ENCODE measurements around the gene DEFB118. TPM values are rescaled to one million over a fixed set of nuclear protein-coding genes. Genes with fewer than 3 reads are reported as not detected.

DEFB118 gene
- total and polyA plus RNA-seq, 9 of the 15 experiments (the other 6 are each of a cell fraction or from before 2014, with no cell fraction given): not detected

DNA sequence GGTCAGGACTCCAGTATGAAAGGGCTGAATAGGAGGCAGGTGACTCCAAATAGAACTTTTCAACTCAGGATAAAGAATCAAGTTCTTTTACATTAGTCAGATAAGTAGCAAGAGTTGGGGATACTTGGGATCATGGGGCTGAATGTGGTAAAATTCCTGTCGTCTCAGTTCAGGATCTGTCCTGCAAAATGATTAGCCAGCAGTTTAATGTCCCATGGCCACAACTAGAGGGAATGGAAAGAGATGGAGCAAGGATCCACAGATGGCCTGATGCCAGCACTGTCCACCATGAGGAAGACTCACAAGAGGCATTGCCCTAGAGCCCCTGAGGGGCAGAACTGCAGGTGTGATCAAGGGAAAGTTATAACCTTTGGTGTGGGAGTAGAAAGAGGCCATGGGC, 35.5 kb downstream of the DEFB118 start (continued):
- TF ChIP-seq, protein P1, sequence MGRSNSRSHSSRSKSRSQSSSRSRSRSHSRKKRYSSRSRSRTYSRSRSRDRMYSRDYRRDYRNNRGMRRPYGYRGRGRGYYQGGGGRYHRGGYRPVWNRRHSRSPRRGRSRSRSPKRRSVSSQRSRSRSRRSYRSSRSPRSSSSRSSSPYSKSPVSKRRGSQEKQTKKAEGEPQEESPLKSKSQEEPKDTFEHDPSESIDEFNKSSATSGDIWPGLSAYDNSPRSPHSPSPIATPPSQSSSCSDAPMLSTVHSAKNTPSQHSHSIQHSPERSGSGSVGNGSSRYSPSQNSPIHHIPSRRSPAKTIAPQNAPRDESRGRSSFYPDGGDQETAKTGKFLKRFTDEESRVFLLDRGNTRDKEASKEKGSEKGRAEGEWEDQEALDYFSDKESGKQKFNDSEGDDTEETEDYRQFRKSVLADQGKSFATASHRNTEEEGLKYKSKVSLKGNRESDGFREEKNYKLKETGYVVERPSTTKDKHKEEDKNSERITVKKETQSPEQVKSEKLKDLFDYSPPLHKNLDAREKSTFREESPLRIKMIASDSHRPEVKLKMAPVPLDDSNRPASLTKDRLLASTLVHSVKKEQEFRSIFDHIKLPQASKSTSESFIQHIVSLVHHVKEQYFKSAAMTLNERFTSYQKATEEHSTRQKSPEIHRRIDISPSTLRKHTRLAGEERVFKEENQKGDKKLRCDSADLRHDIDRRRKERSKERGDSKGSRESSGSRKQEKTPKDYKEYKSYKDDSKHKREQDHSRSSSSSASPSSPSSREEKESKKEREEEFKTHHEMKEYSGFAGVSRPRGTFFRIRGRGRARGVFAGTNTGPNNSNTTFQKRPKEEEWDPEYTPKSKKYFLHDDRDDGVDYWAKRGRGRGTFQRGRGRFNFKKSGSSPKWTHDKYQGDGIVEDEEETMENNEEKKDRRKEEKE (IDR thresholded peaks at IDR 0.05; ENCODE audit: borderline replicate concordance in 1 of 2, control insufficient read depth in 1 of 2, low read depth in 2 of 2, low read length in 1 of 2): no peak
- TF ChIP-seq, protein P2, sequence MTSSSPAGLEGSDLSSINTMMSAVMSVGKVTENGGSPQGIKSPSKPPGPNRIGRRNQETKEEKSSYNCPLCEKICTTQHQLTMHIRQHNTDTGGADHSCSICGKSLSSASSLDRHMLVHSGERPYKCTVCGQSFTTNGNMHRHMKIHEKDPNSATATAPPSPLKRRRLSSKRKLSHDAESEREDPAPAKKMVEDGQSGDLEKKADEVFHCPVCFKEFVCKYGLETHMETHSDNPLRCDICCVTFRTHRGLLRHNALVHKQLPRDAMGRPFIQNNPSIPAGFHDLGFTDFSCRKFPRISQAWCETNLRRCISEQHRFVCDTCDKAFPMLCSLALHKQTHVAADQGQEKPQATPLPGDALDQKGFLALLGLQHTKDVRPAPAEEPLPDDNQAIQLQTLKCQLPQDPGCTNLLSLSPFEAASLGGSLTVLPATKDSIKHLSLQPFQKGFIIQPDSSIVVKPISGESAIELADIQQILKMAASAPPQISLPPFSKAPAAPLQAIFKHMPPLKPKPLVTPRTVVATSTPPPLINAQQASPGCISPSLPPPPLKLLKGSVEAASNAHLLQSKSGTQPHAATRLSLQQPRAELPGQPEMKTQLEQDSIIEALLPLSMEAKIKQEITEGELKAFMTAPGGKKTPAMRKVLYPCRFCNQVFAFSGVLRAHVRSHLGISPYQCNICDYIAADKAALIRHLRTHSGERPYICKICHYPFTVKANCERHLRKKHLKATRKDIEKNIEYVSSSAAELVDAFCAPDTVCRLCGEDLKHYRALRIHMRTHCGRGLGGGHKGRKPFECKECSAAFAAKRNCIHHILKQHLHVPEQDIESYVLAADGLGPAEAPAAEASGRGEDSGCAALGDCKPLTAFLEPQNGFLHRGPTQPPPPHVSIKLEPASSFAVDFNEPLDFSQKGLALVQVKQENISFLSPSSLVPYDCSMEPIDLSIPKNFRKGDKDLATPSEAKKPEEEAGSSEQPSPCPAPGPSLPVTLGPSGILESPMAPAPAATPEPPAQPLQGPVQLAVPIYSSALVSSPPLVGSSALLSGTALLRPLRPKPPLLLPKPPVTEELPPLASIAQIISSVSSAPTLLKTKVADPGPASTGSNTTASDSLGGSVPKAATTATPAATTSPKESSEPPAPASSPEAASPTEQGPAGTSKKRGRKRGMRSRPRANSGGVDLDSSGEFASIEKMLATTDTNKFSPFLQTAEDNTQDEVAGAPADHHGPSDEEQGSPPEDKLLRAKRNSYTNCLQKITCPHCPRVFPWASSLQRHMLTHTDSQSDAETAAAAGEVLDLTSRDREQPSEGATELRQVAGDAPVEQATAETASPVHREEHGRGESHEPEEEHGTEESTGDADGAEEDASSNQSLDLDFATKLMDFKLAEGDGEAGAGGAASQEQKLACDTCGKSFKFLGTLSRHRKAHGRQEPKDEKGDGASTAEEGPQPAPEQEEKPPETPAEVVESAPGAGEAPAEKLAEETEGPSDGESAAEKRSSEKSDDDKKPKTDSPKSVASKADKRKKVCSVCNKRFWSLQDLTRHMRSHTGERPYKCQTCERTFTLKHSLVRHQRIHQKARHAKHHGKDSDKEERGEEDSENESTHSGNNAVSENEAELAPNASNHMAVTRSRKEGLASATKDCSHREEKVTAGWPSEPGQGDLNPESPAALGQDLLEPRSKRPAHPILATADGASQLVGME (CRISPR knock-in tag; IDR thresholded peaks at IDR 0.05): no peak
- TF ChIP-seq SMARCA5 (IDR thresholded peaks at IDR 0.05): no peak
- TF ChIP-seq NFATC3 (IDR thresholded peaks at IDR 0.05): no peak
- TF ChIP-seq CHCHD3 (CRISPR knock-in tag; IDR thresholded peaks at IDR 0.05): no peak
- no peak for TF ChIP-seq KAT7 (CRISPR knock-in tag; IDR thresholded peaks at IDR 0.05; ENCODE audit: borderline replicate concordance)
- no peak for TF ChIP-seq NR2C2 (CRISPR knock-in tag; IDR thresholded peaks at IDR 0.05)
- TF ChIP-seq NR2C2 (tag; IDR thresholded peaks at IDR 0.05): no peak
- no peak for TF ChIP-seq MEF2D (tag; conservative IDR thresholded peaks at IDR 0.05; ENCODE audit: low read depth)
- TF ChIP-seq SIN3A (IDR thresholded peaks at IDR 0.05; ENCODE audit: borderline replicate concordance in 2 of 2, control insufficient read depth in 1 of 2, low read depth in 2 of 2, low read length in 2 of 2): no peak
- TF ChIP-seq CBX3 (IDR thresholded peaks at IDR 0.05; ENCODE audit: borderline replicate concordance in 1 of 2, low read length in 2 of 2): no peak

Data from K562 (cell line).